K562 (cell line): ENCODE measurements around the gene PLCD1. TPM values are rescaled to one million over a fixed set of nuclear protein-coding genes. Genes with fewer than 3 reads are reported as not detected.
"Not testable (repeated sequence)": the region's sequence is repeated elsewhere in the genome, so short reads cannot be mapped to it uniquely, and the experiment has no call there.

Experiments used
- ATAC-seq: fragments of 200-7000 bp; cut with Tn5 transposase; 3 replicates; pipeline ENCODE4 v1.9.1; 2020; ENCODE audit warnings: moderate library complexity
- BruUV-seq: library from RNA; stranded (reverse); fragments of 400-500 nt; replicated peaks from 2 replicates; lab custom pipeline; 2021; lab: Mats Ljungman, UMichigan
- CTCF ChIA-PET: fragments of 300-600 bp; formaldehyde crosslinking; extraction: SDS; loops from one replicate; lab custom pipeline; 2021; ENCODE audit warnings: low intra/inter-chr PET ratio; lab: Yijun Ruan, JAX
- POLR2A ChIA-PET: fragments of 300-600, 350-650 bp; sonication (Branson Sonifier 250); formaldehyde crosslinking; extraction: SDS; loops from one replicate; lab custom pipeline; 2021; ENCODE audit warnings: antibody characterized with exemption, inconsistent platforms; lab: Yijun Ruan, JAX
- DNase-seq, 4 experiments: peaks; one replicate each; pipeline versions ENCODE4 v3.0.0 to v3.0.0-alpha.2; 2011 to 2018; ENCODE audit warnings: low spot score in 3 of 4, mixed read lengths in 3 of 4; ENCODE audit errors: extremely low read depth in 1 of 4
- FAIRE-seq: peaks from 2 replicates; lab custom pipeline; 2011; peaks lifted over from hg19 to GRCh38; lab: Jason Lieb, UNC
- H2AFZ ChIP-seq: 2 replicates; pipeline ENCODE4 v1.6.0; 2011; ENCODE audit warnings: low read depth, low read length, control low read depth, inconsistent platforms
- H3K27ac ChIP-seq: fragments of 200-600 bp; 3 replicates; pipeline ENCODE4 v1.8.0; 2011; ENCODE audit warnings: low read depth, mild to moderate bottlenecking, control low read depth, inconsistent platforms, low read length, moderate library complexity, mixed read lengths; ENCODE audit errors: extremely low read depth
- H3K27me3 ChIP-seq, 2 experiments: fragments of 300-600 bp in 1 of 2; 2 replicates in 1 of 2; 3 replicates in 1 of 2; pipeline versions ENCODE4 v1.6.0 to v1.8.0; 2011; ENCODE audit warnings: inconsistent platforms in 2 of 2, low read length in 2 of 2, mild to moderate bottlenecking in 1 of 2, mixed read lengths in 1 of 2, moderate library complexity in 1 of 2; ENCODE audit not compliant: control insufficient read depth in 2 of 2, insufficient read depth in 2 of 2
- H3K36me3 ChIP-seq: fragments of 300-600 bp; 3 replicates; pipeline ENCODE4 v1.8.0; 2011; ENCODE audit warnings: mild to moderate bottlenecking, low read length, inconsistent platforms; ENCODE audit not compliant: control insufficient read depth, insufficient read depth
- H3K4me1 ChIP-seq, 2 experiments: fragments of 200-600 bp in 1 of 2; replicated peaks in 1 of 2; 2 replicates in 1 of 2; 3 replicates in 1 of 2; pipeline versions ENCODE4 v1.5.1 to v1.8.0; 2011; ENCODE audit warnings: inconsistent platforms in 2 of 2, low read length in 2 of 2, mild to moderate bottlenecking in 1 of 2, mixed read lengths in 1 of 2, moderate library complexity in 1 of 2; ENCODE audit not compliant: control insufficient read depth in 2 of 2, insufficient read depth in 2 of 2
- H3K4me2 ChIP-seq: 2 replicates; pipeline ENCODE4 v1.6.1; 2011; ENCODE audit warnings: low read length, control low read depth, inconsistent platforms, mixed read lengths; ENCODE audit not compliant: insufficient read depth
- H3K4me3 ChIP-seq: fragments of 200-600 bp; sonication (generic), shearing (Covaris generic); 2 replicates; pipeline ENCODE4 v1.5.1; 2016; ENCODE audit warnings: control low read depth, inconsistent platforms
- H3K79me2 ChIP-seq: fragments of 200-600 bp; 3 replicates; pipeline ENCODE4 v1.8.0; 2011; ENCODE audit warnings: low read length, inconsistent platforms; ENCODE audit not compliant: control insufficient read depth, insufficient read depth
- H3K9ac ChIP-seq, 2 experiments: 2 replicates each; pipeline versions ENCODE4 v1.6.0 to v1.6.1; 2011; ENCODE audit warnings: low read depth in 2 of 2, low read length in 2 of 2, control low read depth in 1 of 2, inconsistent platforms in 1 of 2, mild to moderate bottlenecking in 1 of 2, mixed read lengths in 1 of 2; ENCODE audit not compliant: insufficient read depth in 1 of 2
- H3K9me1 ChIP-seq: one replicate; pipeline ENCODE4 v1.6.0; 2011; ENCODE audit warnings: inconsistent platforms, mild to moderate bottlenecking, low read length, moderate library complexity; ENCODE audit not compliant: control insufficient read depth, insufficient read depth
- H3K9me3 ChIP-seq: replicated peaks from 2 replicates; pipeline ENCODE4 v1.5.1; 2011; ENCODE audit warnings: low read depth, low read length, inconsistent platforms; ENCODE audit not compliant: control insufficient read depth, insufficient read depth
- H4K20me1 ChIP-seq: replicated peaks from 2 replicates; pipeline ENCODE4 v1.6.1; 2011; ENCODE audit warnings: low read length, inconsistent platforms, mixed read lengths; ENCODE audit not compliant: control insufficient read depth, insufficient read depth
- CEBPB ChIP-seq: fragments of 450-650 bp; IDR thresholded peaks from 2 replicates; pipeline ENCODE4 v1.6.1; 2016; ENCODE audit warnings: missing genetic modification characterization, missing compliant biosample characterization
- CEBPG ChIP-seq, 3 experiments: fragments of 200-800 bp in 1 of 3; sonication (Bioruptor generic) in 1 of 3; sonication (generic) in 1 of 3; formaldehyde crosslinking in 1 of 3; IDR thresholded peaks in 2 of 3; conservative IDR thresholded peaks in 1 of 3; 2 replicates each; pipeline versions ENCODE4 v1.6.1 to v1.8.0; 2016 to 2022; ENCODE audit warnings: missing compliant biosample characterization in 2 of 3, missing genetic modification characterization in 2 of 3, mild to moderate bottlenecking in 1 of 3, missing genetic modification reagents in 1 of 3
- EHMT2 ChIP-seq: fragments of 450-650 bp; IDR thresholded peaks from 2 replicates; pipeline ENCODE4 v1.6.1; 2018; ENCODE audit warnings: antibody characterized with exemption
- FOXK2 ChIP-seq, 2 experiments: fragments of 450-650 bp; IDR thresholded peaks in 1 of 2; conservative IDR thresholded peaks in 1 of 2; 2 replicates each; pipeline ENCODE4 v1.6.1; 2016; ENCODE audit warnings: low read depth in 2 of 2, mild to moderate bottlenecking in 1 of 2
- TBP ChIP-seq: optimal IDR thresholded peaks from 2 replicates; pipeline ENCODE3; 2011; ENCODE audit warnings: low read depth, low read length, improper control_type of control experiment
- WGBS: fragments of 100-300 bp; shearing (Covaris generic); methylation state at CpG from one replicate; pipeline ENCODE4 v1.1.6; 2016; ENCODE audit warnings: low coverage, mixed read lengths; ENCODE audit not compliant: insufficient coverage; ENCODE audit errors: missing lambda C conversion rate; 5-methylcytosine and 5-hydroxymethylcytosine counted together
- in situ Hi-C: fragments of 300-500 bp; cut with MboI; formaldehyde crosslinking; loops from 4 replicates; pipeline ENCODE4 v1.15.0; 2018; ENCODE audit warnings: inconsistent platforms, mixed read lengths
- intact Hi-C: fragments of 100-400 bp; cut with micrococcal nuclease; formaldehyde crosslinking; loops from 2 replicates; pipeline ENCODE4 v1.14.2; 2022
- polyA plus RNA-seq, 8 experiments: library from polyadenylated mRNA; depleted of rRNA in 4 of 8; stranded (reverse) in 5 of 8; unstranded in 3 of 8; fragments of >200 nt; fragmentation: Nextera tagmentation in 2 of 8; fragmentation: Illumina TruSeq in 1 of 8; extraction: Ambion mirVana in 2 of 8; extraction: Trizol in 1 of 8; gene quantifications; 2 replicates each; pipeline versions ENCODE4 v1.2.1 to v1.2.3, GENCODE V29; 2011 to 2014; ENCODE audit warnings: inconsistent platforms in 1 of 8, missing spikeins in 1 of 8
- total RNA-seq, 7 experiments: library from RNA; depleted of rRNA in 6 of 7; stranded (reverse); fragments of >200 nt in 6 of 7; fragmentation: Illumina TruSeq in 2 of 7; extraction: Trizol in 2 of 7; gene quantifications; 2 replicates each; pipeline versions ENCODE4 v1.2.1 to v1.2.3, GENCODE V29; 2011 to 2021; ENCODE audit warnings: low replicate concordance in 1 of 7
- TF ChIP-seq, protein P1 (sequence below), 2 experiments: IDR thresholded peaks in 1 of 2; conservative IDR thresholded peaks in 1 of 2; 2 replicates each; pipeline ENCODE4 v1.6.1; 2016; ENCODE audit warnings: low read depth in 2 of 2, mild to moderate bottlenecking in 1 of 2, missing compliant biosample characterization in 1 of 2, missing genetic modification characterization in 1 of 2, moderate library complexity in 1 of 2
- TF ChIP-seq, protein P2 (sequence below): fragments of 450-650 bp; formaldehyde crosslinking; IDR thresholded peaks from 2 replicates; pipeline ENCODE4 v1.4.0; 2020; ENCODE audit warnings: mild to moderate bottlenecking, mixed read lengths
- TF ChIP-seq, protein P3 (sequence below): fragments of 250-450 bp; sonication (Bioruptor Pico); IDR thresholded peaks from 2 replicates; pipeline ENCODE4 v1.8.0; 2022; ENCODE audit warnings: inconsistent platforms

Gene PLCD1
- total and polyA plus RNA-seq, 9 of the 15 experiments (the other 6 are each of a cell fraction or from before 2014, with no cell fraction given): 5.4 to 209 (median 116) TPM

DNA sequence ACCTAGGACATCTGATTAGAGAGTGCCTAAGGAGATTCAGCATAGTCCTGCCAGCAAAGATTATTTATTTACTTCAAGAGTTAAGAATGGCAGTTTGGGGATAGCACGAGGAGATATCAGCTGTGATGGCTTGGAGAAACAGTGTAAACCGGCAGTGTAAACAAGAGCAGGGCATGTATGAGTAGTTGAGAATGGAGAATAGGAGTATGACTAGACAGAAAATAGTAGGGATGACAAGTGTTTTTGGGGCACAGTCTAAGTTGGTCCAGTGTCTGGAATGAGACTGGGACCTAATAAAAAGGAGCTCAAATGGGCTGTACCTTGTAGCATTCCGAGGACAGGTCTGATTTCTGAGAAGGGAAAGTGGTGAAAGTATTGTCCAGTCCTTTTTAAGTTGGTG lies 47.6 kb upstream of the PLCD1 start (continued):
- TF ChIP-seq, protein P1, sequence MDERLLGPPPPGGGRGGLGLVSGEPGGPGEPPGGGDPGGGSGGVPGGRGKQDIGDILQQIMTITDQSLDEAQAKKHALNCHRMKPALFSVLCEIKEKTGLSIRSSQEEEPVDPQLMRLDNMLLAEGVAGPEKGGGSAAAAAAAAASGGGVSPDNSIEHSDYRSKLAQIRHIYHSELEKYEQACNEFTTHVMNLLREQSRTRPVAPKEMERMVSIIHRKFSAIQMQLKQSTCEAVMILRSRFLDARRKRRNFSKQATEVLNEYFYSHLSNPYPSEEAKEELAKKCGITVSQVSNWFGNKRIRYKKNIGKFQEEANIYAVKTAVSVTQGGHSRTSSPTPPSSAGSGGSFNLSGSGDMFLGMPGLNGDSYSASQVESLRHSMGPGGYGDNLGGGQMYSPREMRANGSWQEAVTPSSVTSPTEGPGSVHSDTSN (CRISPR knock-in tag; IDR thresholded peaks at IDR 0.05; ENCODE audit: low read depth): not testable (repeated sequence)
- TF ChIP-seq, protein P1 (tag; conservative IDR thresholded peaks at IDR 0.05; ENCODE audit: low read depth): 0 out of 2 replicates have a peak, but pooled peaks have one; percentile 44
- peak; percentile 63; the same call in 1 of the 2 replicates for TF ChIP-seq EHMT2
- peak; percentile 65 to 83; a peak in 2 of 4 replicates for TF ChIP-seq FOXK2 (conservative IDR thresholded peaks at IDR 0.05 in 1 of 2, IDR thresholded peaks at IDR 0.05 in 1 of 2; ENCODE audit: low read depth in 2 of 2)

DNA sequence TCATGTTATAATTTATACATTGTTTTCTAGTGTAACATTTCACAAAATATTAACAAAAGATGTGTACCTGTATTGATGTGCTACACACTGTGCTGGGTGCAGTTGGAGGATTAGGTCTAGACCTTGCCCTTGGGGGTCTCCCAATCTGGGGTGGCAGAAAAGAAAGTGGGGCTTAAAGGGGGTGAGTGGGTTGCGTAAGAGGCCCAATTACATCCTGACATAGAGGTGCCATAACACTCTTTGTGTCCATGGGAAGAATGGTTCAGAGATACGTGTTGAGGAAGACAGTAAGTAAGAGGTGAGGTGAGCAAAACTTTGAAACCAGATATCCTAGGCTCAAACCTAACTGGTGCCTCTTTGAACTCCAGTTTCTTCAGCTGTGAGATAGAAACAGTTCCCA lies 40.6 kb upstream of the PLCD1 start:
- Histone ChIP-seq H3K9me3 (no peaks in the 10 kb centered on the region), H3K9ac (no peak overlapping the region), H3K27ac (no peak overlapping the region), H3K79me2 (no peaks in the 10 kb centered on the region), H3K4me1 (no peaks in the 10 kb centered on the region), H3K4me2 (no peak overlapping the region), H3K4me3 (no peak overlapping the region)
- CTCF ChIA-PET: no interaction called here
- intact Hi-C loops: no loop called here
- no peak for ATAC-seq
- no peak for FAIRE-seq
- TF ChIP-seq CEBPB (peak; percentile 54; the same call in 1 of the 2 replicates), TBP (no peak), CEBPG (CRISPR knock-in tag; IDR thresholded peaks at IDR 0.05) (no peak), CEBPG (tag; conservative IDR thresholded peaks at IDR 0.05 in 1 of 2, IDR thresholded peaks at IDR 0.05 in 1 of 2) (0 out of 4 replicates have a peak, but pooled peaks have one; percentile 6 to 14)
- TF ChIP-seq, protein P2, sequence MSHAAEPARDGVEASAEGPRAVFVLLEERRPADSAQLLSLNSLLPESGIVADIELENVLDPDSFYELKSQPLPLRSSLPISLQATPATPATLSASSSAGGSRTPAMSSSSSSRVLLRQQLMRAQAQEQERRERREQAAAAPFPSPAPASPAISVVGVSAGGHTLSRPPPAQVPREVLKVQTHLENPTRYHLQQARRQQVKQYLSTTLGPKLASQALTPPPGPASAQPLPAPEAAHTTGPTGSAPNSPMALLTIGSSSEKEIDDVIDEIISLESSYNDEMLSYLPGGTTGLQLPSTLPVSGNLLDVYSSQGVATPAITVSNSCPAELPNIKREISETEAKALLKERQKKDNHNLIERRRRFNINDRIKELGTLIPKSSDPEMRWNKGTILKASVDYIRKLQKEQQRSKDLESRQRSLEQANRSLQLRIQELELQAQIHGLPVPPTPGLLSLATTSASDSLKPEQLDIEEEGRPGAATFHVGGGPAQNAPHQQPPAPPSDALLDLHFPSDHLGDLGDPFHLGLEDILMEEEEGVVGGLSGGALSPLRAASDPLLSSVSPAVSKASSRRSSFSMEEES: no peak
- TF ChIP-seq, protein P3, sequence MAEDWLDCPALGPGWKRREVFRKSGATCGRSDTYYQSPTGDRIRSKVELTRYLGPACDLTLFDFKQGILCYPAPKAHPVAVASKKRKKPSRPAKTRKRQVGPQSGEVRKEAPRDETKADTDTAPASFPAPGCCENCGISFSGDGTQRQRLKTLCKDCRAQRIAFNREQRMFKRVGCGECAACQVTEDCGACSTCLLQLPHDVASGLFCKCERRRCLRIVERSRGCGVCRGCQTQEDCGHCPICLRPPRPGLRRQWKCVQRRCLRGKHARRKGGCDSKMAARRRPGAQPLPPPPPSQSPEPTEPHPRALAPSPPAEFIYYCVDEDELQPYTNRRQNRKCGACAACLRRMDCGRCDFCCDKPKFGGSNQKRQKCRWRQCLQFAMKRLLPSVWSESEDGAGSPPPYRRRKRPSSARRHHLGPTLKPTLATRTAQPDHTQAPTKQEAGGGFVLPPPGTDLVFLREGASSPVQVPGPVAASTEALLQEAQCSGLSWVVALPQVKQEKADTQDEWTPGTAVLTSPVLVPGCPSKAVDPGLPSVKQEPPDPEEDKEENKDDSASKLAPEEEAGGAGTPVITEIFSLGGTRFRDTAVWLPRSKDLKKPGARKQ (CRISPR knock-in tag): no peak
- TF ChIP-seq, all 486 proteins: peak for 2
- Histone ChIP-seq H2AFZ (no peak overlapping the region), H3K27me3 (peaks cover 25 to 45% of the 10 kb centered on the region in 2 experiments), H3K9me1 (no peaks in the 10 kb centered on the region), H3K36me3 (no peaks in the 10 kb centered on the region), H4K20me1 (no peaks in the 10 kb centered on the region)
- POLR2A ChIA-PET: interaction anchor here (0.6 to 1.1 kb wide), 2 partner anchors 11 to 29 kb away, joined by 3 to 4 read pairs; no protein-coding TSS in a partner anchor
- 0% methylated on average over 2 of the region's 2 CpGs for WGBS
- DNase-seq: no peak
- no TSS peak for BruUV-seq
- in situ Hi-C loops: no loop called here
